CD1c-positive myeloid dendritic cell (primary cell): ENCODE results near the gene ZNF462.

Experiments
- DNase-seq: peaks from one replicate; pipeline ENCODE4 v3.0.0-alpha.2; 2016; ENCODE audit errors: extremely low spot score

The ZNF462 gene

GRCh38 chr9:106925392-106925791, 62.4 kb downstream of the ZNF462 start:
- DNase-seq, result no peak

- DNase-seq, result no peak
These were observed 65.0 kb downstream of the ZNF462 start for GRCh38 chr9:106927916-106928315.

- no peak for DNase-seq
These were observed 65.4 kb downstream of the ZNF462 start for GRCh38 chr9:106928350-106928749.

GRCh38 chr9:106929471-106930177, 66.7 kb downstream of the ZNF462 start:
- DNase-seq, result no peak

GRCh38 chr9:106930477-106930876, 67.5 kb downstream of the ZNF462 start:
- DNase-seq, result no peak

- DNase-seq, result no peak
These were observed 68.5 kb downstream of the ZNF462 start for GRCh38 chr9:106931466-106931865.

GRCh38 chr9:106932178-106932577, 69.2 kb downstream of the ZNF462 start:
- no peak for DNase-seq

GRCh38 chr9:106932675-106933074, 69.7 kb downstream of the ZNF462 start:
- DNase-seq, result no peak

GRCh38 chr9:106933470-106933869, 70.5 kb downstream of the ZNF462 start:
- no peak for DNase-seq

- no peak for DNase-seq
These were observed 71.7 kb downstream of the ZNF462 start for GRCh38 chr9:106934442-106935238.

- no peak for DNase-seq
These were observed 73.7 kb downstream of the ZNF462 start for GRCh38 chr9:106936680-106937079.

GRCh38 chr9:106941916-106942315, 79.0 kb downstream of the ZNF462 start:
- no peak for DNase-seq

GRCh38 chr9:106945727-106946660, 83.0 kb downstream of the ZNF462 start:
- no peak for DNase-seq

- DNase-seq, result no peak
These were observed 84.3 kb downstream of the ZNF462 start for GRCh38 chr9:106947106-106947900.

GRCh38 chr9:106953174-106953573, 90.2 kb downstream of the ZNF462 start:
- DNase-seq, result no peak

GRCh38 chr9:106954558-106954957, 91.6 kb downstream of the ZNF462 start:
- DNase-seq, result no peak

GRCh38 chr9:106954974-106955850, 92.2 kb downstream of the ZNF462 start:
- DNase-seq, result no peak

GRCh38 chr9:106956971-106957370, 94.0 kb downstream of the ZNF462 start:
- no peak for DNase-seq

- DNase-seq, result no peak
These were observed 96.1 kb downstream of the ZNF462 start for GRCh38 chr9:106958955-106959657.

GRCh38 chr9:106960258-106960657, 97.3 kb downstream of the ZNF462 start:
- no peak for DNase-seq
